Natural killer cell (primary cell): ENCODE measurements around the gene PLCE1. TPM values are rescaled to one million over a fixed set of nuclear protein-coding genes. Genes with fewer than 3 reads are reported as not detected.

ENCODE experiments used
- ATAC-seq, 3 donors: fragments of 150-1000 bp in 2 of 3; fragments of 200-7000 bp in 1 of 3; cut with Tn5 transposase; 1 replicate in 1 of 3; 2 replicates in 2 of 3; pipeline ENCODE4 v1.10.0; 2021; ENCODE audit warnings: mild to moderate bottlenecking in 2 of 3, moderate library complexity in 2 of 3
- DNase-seq, 2 donors: peaks; one replicate each; pipeline versions ENCODE4 v3.0.0 to v3.0.0-alpha.2; 2013 to 2021; ENCODE audit warnings: mixed read lengths in 1 of 2
- H3K27ac ChIP-seq: one replicate; pipeline ENCODE4 v1.5.1; 2013; ENCODE audit warnings: mild to moderate bottlenecking, low read length
- H3K27me3 ChIP-seq: one replicate; pipeline ENCODE4 v1.6.1; 2013; ENCODE audit warnings: low read length; ENCODE audit not compliant: control insufficient read depth, insufficient read depth
- H3K36me3 ChIP-seq: one replicate; pipeline ENCODE4 v1.6.1; 2013; ENCODE audit warnings: low read length; ENCODE audit not compliant: control insufficient read depth, insufficient read depth
- H3K4me1 ChIP-seq: one replicate; pipeline ENCODE4 v1.6.1; 2013; ENCODE audit warnings: low read length; ENCODE audit not compliant: control insufficient read depth, insufficient read depth
- H3K4me3 ChIP-seq: one replicate; pipeline ENCODE4 v1.5.1; 2013; ENCODE audit warnings: low read length
- H3K9me3 ChIP-seq: one replicate; pipeline ENCODE4 v1.6.1; 2013; ENCODE audit warnings: low read length; ENCODE audit not compliant: control insufficient read depth, insufficient read depth
- H3K27ac Mint-ChIP-seq, 2 donors: one replicate each; pipeline ENCODE4 v1.8.0; 2022; ENCODE audit warnings: mild to moderate bottlenecking in 2 of 2, mixed read lengths in 2 of 2, moderate library complexity in 1 of 2
- H3K27me3 Mint-ChIP-seq, 2 donors: one replicate each; pipeline ENCODE4 v1.8.0; 2022; ENCODE audit warnings: low read depth in 2 of 2, mixed read lengths in 2 of 2
- H3K36me3 Mint-ChIP-seq: one replicate; pipeline ENCODE4 v1.8.0; 2022; ENCODE audit warnings: mixed read lengths
- H3K4me1 Mint-ChIP-seq, 2 donors: one replicate each; pipeline ENCODE4 v1.8.0; 2022; ENCODE audit warnings: mixed read lengths in 2 of 2
- H3K4me3 Mint-ChIP-seq: one replicate; pipeline ENCODE4 v1.8.0; 2022; ENCODE audit warnings: mild to moderate bottlenecking, moderate library complexity, mixed read lengths
- H3K9me3 Mint-ChIP-seq, 2 donors: one replicate each; pipeline ENCODE4 v1.8.0; 2022; ENCODE audit warnings: mixed read lengths in 2 of 2
- CTCF ChIP-seq: fragments of 200-600 bp; IDR thresholded peaks from one replicate; pipeline ENCODE4 v1.8.0; 2022; ENCODE audit warnings: antibody characterized with exemption
- WGBS: methylation state at CpG from one replicate; pipeline ENCODE4 v1.1.7; 2013; ENCODE audit warnings: missing lambda C conversion rate; ENCODE audit not compliant: insufficient coverage; 5-methylcytosine and 5-hydroxymethylcytosine counted together
- intact Hi-C: fragments of 100-400 bp; cut with micrococcal nuclease; formaldehyde crosslinking; loops from one replicate; pipeline ENCODE4 v1.14.2; 2022
- total RNA-seq, 4 donors: library from RNA; stranded (reverse); fragments of 120-200 nt in 1 of 4; gene quantifications; one replicate each; pipeline versions ENCODE4 v1.2.3 to v1.2.4, GENCODE V29; 2013 to 2022

Gene PLCE1
- total RNA-seq, 3 donors from 2014 or later (not counting 1 experiment from before 2014, with no cell fraction given) = not detected

DNA sequence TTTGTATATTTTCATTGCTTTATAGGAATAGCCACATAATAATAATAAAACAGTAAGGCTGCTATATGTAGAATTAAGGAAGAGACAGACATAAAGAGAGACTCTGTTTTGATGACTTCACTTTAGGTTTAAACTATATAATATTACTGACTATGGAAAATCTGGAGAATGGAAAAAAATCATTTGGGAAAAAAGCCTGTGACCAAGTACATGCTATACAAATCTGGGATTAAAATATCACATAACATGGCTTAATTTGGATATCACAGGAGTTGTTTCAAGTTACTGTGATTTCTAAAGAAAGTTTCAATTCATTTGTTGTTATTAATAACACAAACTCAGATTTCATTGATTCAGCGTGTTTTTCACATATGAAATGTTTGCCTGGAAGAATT, 7.7 kb downstream of the PLCE1 start:
- H3K27me3 ChIP-seq = no peaks in the 10 kb centered on the region
- DNase-seq (no peak), ATAC-seq (no peak)
- H3K27ac ChIP-seq = no peak overlapping the region
- Mint-ChIP-seq H3K27ac (no peak overlapping the region), H3K27me3 (peaks cover 12 to 19% of the 10 kb centered on the region in 2 donors), H3K36me3 (no peaks in the 10 kb centered on the region), H3K4me1 (no peaks in the 10 kb centered on the region), H3K4me3 (no peak overlapping the region), H3K9me3 (no peaks in the 10 kb centered on the region)
- H3K36me3 ChIP-seq = no peaks in the 10 kb centered on the region
- H3K9me3 ChIP-seq = no peaks in the 10 kb centered on the region
- no peaks in the 10 kb centered on the region for H3K4me1 ChIP-seq
- H3K4me3 ChIP-seq = no peak overlapping the region
- WGBS = no CpG with 5 or more reads among the region's 1 CpG
- no peak for TF ChIP-seq CTCF
- intact Hi-C loops = no loop called here

GRCh38 chr10:94002156-94002555, 8.4 kb downstream of the PLCE1 start:
- H3K27ac ChIP-seq = no peak overlapping the region
- peaks cover 17% of the 10 kb centered on the region in 2 donors for H3K27me3 Mint-ChIP-seq
- TF ChIP-seq CTCF = no peak
- no peak overlapping the region for H3K4me3 Mint-ChIP-seq
- no peaks in the 10 kb centered on the region for H3K36me3 Mint-ChIP-seq
- DNase-seq = no peak
- WGBS = 76% methylated on average over 3 of the region's 3 CpGs
- no peak for ATAC-seq
- H3K9me3 ChIP-seq = no peaks in the 10 kb centered on the region
- H3K9me3 Mint-ChIP-seq = no peaks in the 10 kb centered on the region
- H3K27me3 ChIP-seq = no peaks in the 10 kb centered on the region
- H3K4me3 ChIP-seq = no peak overlapping the region
- no peaks in the 10 kb centered on the region for H3K4me1 Mint-ChIP-seq
- no peak overlapping the region for H3K27ac Mint-ChIP-seq
- intact Hi-C loops = no loop called here
- H3K36me3 ChIP-seq = no peaks in the 10 kb centered on the region
- no peaks in the 10 kb centered on the region for H3K4me1 ChIP-seq

- Mint-ChIP-seq H3K36me3 (no peaks in the 10 kb centered on the region), H3K4me3 (no peak overlapping the region), H3K9me3 (no peaks in the 10 kb centered on the region), H3K27me3 (peaks cover 8 to 14% of the 10 kb centered on the region in 2 donors), H3K27ac (no peak overlapping the region), H3K4me1 (no peaks in the 10 kb centered on the region)
- DNase-seq = no peak
- intact Hi-C loops = no loop called here
- ATAC-seq = no peak
- no peaks in the 10 kb centered on the region for H3K9me3 ChIP-seq
- H3K36me3 ChIP-seq = no peaks in the 10 kb centered on the region
- 78% methylated on average over 3 of the region's 3 CpGs for WGBS
- no peaks in the 10 kb centered on the region for H3K4me1 ChIP-seq
- TF ChIP-seq CTCF = no peak
- no peak overlapping the region for H3K4me3 ChIP-seq
- H3K27ac ChIP-seq = no peak overlapping the region
- H3K27me3 ChIP-seq = no peaks in the 10 kb centered on the region
Measured at GRCh38 chr10:94003488-94003887, 9.8 kb downstream of the PLCE1 start.

- DNase-seq (no peak), ATAC-seq (no peak)
- no peak overlapping the region for H3K27ac Mint-ChIP-seq
- H3K36me3 Mint-ChIP-seq = no peaks in the 10 kb centered on the region
- Histone ChIP-seq H3K4me3 (no peak overlapping the region), H3K27me3 (no peaks in the 10 kb centered on the region), H3K4me1 (no peaks in the 10 kb centered on the region), H3K36me3 (no peaks in the 10 kb centered on the region), H3K27ac (no peak overlapping the region), H3K9me3 (no peaks in the 10 kb centered on the region)
- WGBS = 70% methylated on average over 2 of the region's 2 CpGs
- intact Hi-C loops = no loop called here
- H3K4me3 Mint-ChIP-seq = no peak overlapping the region
- H3K4me1 Mint-ChIP-seq = no peaks in the 10 kb centered on the region
- TF ChIP-seq CTCF = no peak
- H3K27me3 Mint-ChIP-seq = peaks cover 0 to 7% of the 10 kb centered on the region in 2 donors
- no peaks in the 10 kb centered on the region for H3K9me3 Mint-ChIP-seq
Measured at GRCh38 chr10:94005050-94005449, 11.3 kb downstream of the PLCE1 start.
